ENCODE data around the gene SKI.

GRCh38 chr1:2345297-2346075 is 117.4 kb downstream of the SKI start:
- TF ChIP-seq GATA2 (IDR thresholded peaks at IDR 0.05; ENCODE audit: low read depth, low read length): no peak
- no peak for TF ChIP-seq GATA3 (IDR thresholded peaks at IDR 0.05; ENCODE audit: low read depth, low read length)

All from SH-SY5Y (cell line).